Stomach (tissue), 9 donors: ENCODE data around the gene TULP3. TPM values are rescaled to one million over a fixed set of nuclear protein-coding genes. Genes with fewer than 3 reads are reported as not detected.
A peak's percentile ranks its signal among the peaks of the same experiment; 100 is the strongest.

Experiments used
- DNase-seq, 2 donors: peaks; one replicate each; pipeline versions ENCODE4 v3.0.0 to v3.0.0-alpha.2; 2013 to 2019
- H3K27ac ChIP-seq, 5 donors: fragments of 200-600 bp in 4 of 5; sonication (generic) in 4 of 5; one replicate each; pipeline ENCODE4 v1.5.1; 2013 to 2019; ENCODE audit warnings: mild to moderate bottlenecking in 1 of 5, moderate library complexity in 1 of 5
- H3K27me3 ChIP-seq, 3 donors: fragments of 200-600 bp; sonication (generic); one replicate each; pipeline ENCODE4 v1.5.1; 2017 to 2019; ENCODE audit warnings: mixed run types in 1 of 3
- H3K36me3 ChIP-seq, 4 donors: fragments of 200-600 bp; sonication (generic); 1 replicate in 3 of 4; 2 replicates in 1 of 4; pipeline ENCODE4 v1.5.1; 2016 to 2019
- H3K4me1 ChIP-seq, 4 donors: fragments of 200-600 bp; sonication (generic); one replicate each; pipeline ENCODE4 v1.5.1; 2016 to 2019
- H3K4me3 ChIP-seq, 4 donors: fragments of 200-600 bp; sonication (generic) in 3 of 4; one replicate each; pipeline ENCODE4 v1.5.1; 2016 to 2019; ENCODE audit warnings: mild to moderate bottlenecking in 1 of 4
- H3K9me3 ChIP-seq, 4 donors: fragments of 200-600 bp; sonication (generic); one replicate each; pipeline ENCODE4 v1.5.1; 2016 to 2019
- CTCF ChIP-seq, 7 experiments: fragments of 450-650 bp in 4 of 7; fragments of 200-600 bp in 3 of 7; sonication (generic) in 3 of 7; IDR thresholded peaks; one replicate each; pipeline ENCODE4 v1.5.1; 2016 to 2019; ENCODE audit warnings: antibody characterized with exemption in 7 of 7, control low read depth in 2 of 7, mild to moderate bottlenecking in 1 of 7
- EP300 ChIP-seq: sonication (generic); formaldehyde crosslinking; IDR thresholded peaks from one replicate; pipeline ENCODE4 v1.6.1; 2017; ENCODE audit warnings: antibody characterized with exemption
- POLR2A ChIP-seq, 4 donors: fragments of 450-650 bp; IDR thresholded peaks; one replicate each; pipeline ENCODE4 v1.6.1; 2016; ENCODE audit warnings: antibody characterized with exemption in 4 of 4, control low read depth in 2 of 4, mild to moderate bottlenecking in 1 of 4, moderate library complexity in 1 of 4
- POLR2AphosphoS5 ChIP-seq, 3 donors: sonication (generic); formaldehyde crosslinking; IDR thresholded peaks; one replicate each; pipeline ENCODE4 v1.6.1; 2016; ENCODE audit warnings: antibody characterized with exemption in 3 of 3
- WGBS, 5 donors: extraction: QIAGEN DNeasy Blood & Tissue Kit in 3 of 5; methylation state at CpG; one replicate each; pipeline versions ENCODE4 v1.1.5 to v1.1.7; 2013 to 2018; 5-methylcytosine and 5-hydroxymethylcytosine counted together
- intact Hi-C: fragments of 100-400 bp; cut with DNase I; formaldehyde crosslinking; loops from one replicate; pipeline ENCODE4 v1.15.1; 2023; ENCODE audit warnings: low total_unique reads
- polyA plus RNA-seq, 3 donors: library from polyadenylated mRNA; stranded (reverse); fragments of 200-250 nt; gene quantifications; one replicate each; pipeline ENCODE4 v1.2.3, GENCODE V29; 2013
- total RNA-seq, 5 donors: library from RNA; depleted of rRNA; stranded (reverse); fragments of >200 nt; gene quantifications; one replicate each; pipeline versions ENCODE4 v1.1.0 to v1.2.3, GENCODE V29; 2014 to 2016
- donor health status: healthy with polysubstance abuse.
- donor health status: Bipolar disorder and iron deficiency.
- donor health status: healthy.

TULP3 gene
- total and polyA plus RNA-seq, 8 donors, result 9.2 to 73.5 (median 20.1) TPM

- peaks cover 0 to 30% (median 14%) of the 10 kb centered on the region in 4 donors for H3K36me3 ChIP-seq
- DNase-seq, result peak in 1 of 2 donors; percentile 71
- intact Hi-C loops, result loop anchor here (10.0 kb wide), 2 partner anchors 90 to 180 kb away; no protein-coding TSS in a partner anchor
- H3K9me3 ChIP-seq, result no peaks in the 10 kb centered on the region
- H3K4me3 ChIP-seq, result no peak overlapping the region
- no peak for TF ChIP-seq EP300
- TF ChIP-seq CTCF (IDR thresholded peaks at IDR 0.05), result no peak
- no peak for TF ChIP-seq POLR2A (IDR thresholded peaks at IDR 0.05)
- TF ChIP-seq POLR2AphosphoS5 (IDR thresholded peaks at IDR 0.05), result no peak
- peaks cover 0 to 5% (median 0%) of the 10 kb centered on the region in 4 donors for H3K4me1 ChIP-seq
- 74 to 87% (median 86%) methylated on average over 24 to 25 of the region's 25 CpGs for WGBS, 5 donors
- H3K27me3 ChIP-seq, result no peaks in the 10 kb centered on the region
- no peak overlapping the region for H3K27ac ChIP-seq
Observed at GRCh38 chr12:2854669-2855453, 35.8 kb upstream of the TULP3 start.

DNA sequence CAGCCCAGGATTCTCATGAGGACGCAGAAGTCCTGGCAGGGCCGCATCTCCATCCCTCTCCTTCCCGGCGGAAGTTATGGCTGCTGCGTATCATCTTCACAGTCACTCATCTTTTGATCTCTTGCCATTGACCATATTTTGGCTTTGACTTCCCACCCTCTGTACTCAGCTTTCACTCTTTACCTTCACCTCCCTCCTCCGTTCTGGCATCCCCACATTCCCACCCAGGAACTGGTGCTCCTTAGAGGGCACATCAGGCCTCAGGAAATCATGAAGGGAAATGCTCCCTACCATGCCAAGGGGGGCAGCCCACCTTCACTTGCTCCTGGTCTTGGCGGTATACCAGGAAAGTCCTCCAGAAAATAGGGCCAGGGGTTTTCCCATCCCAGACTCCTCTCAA is 35.1 kb upstream of the TULP3 start:
- intact Hi-C loops, result loop anchor here (10.0 kb wide), 2 partner anchors 89 to 179 kb away; no protein-coding TSS in a partner anchor
- TF ChIP-seq EP300, result no peak
- TF ChIP-seq POLR2AphosphoS5 (IDR thresholded peaks at IDR 0.05), result no peak
- TF ChIP-seq CTCF (IDR thresholded peaks at IDR 0.05), result no peak
- TF ChIP-seq POLR2A (IDR thresholded peaks at IDR 0.05), result no peak
- Histone ChIP-seq H3K27ac (no peak overlapping the region), H3K27me3 (no peaks in the 10 kb centered on the region), H3K36me3 (peaks cover 0 to 37% (median 14%) of the 10 kb centered on the region in 4 donors), H3K4me3 (no peak overlapping the region), H3K9me3 (no peaks in the 10 kb centered on the region), H3K4me1 (no peaks in the 10 kb centered on the region)
- no peak for DNase-seq
- WGBS, 5 donors, result 86 to 99% (median 93%) methylated on average over 7 of the region's 7 CpGs

DNA sequence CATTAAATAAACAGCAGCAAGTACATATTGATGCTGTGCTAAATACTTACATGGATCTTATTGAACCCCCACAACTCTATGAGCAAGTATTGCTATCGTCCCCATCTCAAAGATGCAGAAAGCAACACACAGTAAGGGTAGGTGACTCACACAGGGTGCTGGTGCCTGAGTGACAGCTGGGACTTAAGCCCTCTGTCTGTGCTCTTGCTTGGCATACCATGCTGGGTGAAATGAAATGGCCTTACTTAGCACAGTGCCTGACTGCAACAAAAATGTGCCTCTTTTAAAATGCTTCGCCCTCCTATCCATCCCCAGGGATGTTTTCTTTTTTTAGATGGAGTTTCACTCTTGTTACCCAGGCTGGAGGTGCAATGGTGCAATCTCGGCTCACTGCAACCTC is 34.6 kb upstream of the TULP3 start:
- no peaks in the 10 kb centered on the region for H3K27me3 ChIP-seq
- TF ChIP-seq POLR2A (IDR thresholded peaks at IDR 0.05), result no peak
- TF ChIP-seq CTCF (IDR thresholded peaks at IDR 0.05), result no peak
- TF ChIP-seq POLR2AphosphoS5 (IDR thresholded peaks at IDR 0.05), result no peak
- no peak for TF ChIP-seq EP300
- peaks cover 0 to 41% (median 14%) of the 10 kb centered on the region in 4 donors for H3K36me3 ChIP-seq
- H3K27ac ChIP-seq, result no peak overlapping the region
- DNase-seq, result no peak
- no peaks in the 10 kb centered on the region for H3K9me3 ChIP-seq
- 80 to 92% (median 89%) methylated on average over 3 of the region's 3 CpGs for WGBS, 5 donors
- H3K4me1 ChIP-seq, result no peaks in the 10 kb centered on the region
- intact Hi-C loops, result loop anchor here (10.0 kb wide), 2 partner anchors 89 to 179 kb away; no protein-coding TSS in a partner anchor
- no peak overlapping the region for H3K4me3 ChIP-seq

- H3K4me3 ChIP-seq, result no peak within 1 kb of the TSS
- no peaks in the 10 kb centered on the region for H3K4me1 ChIP-seq
- no peaks in the 10 kb centered on the region for H3K9me3 ChIP-seq
- WGBS, 5 donors, result 83 to 100% (median 87%) methylated on average over 3 of the region's 3 CpGs
- TF ChIP-seq EP300 (no peak), CTCF (IDR thresholded peaks at IDR 0.05) (no peak), POLR2AphosphoS5 (IDR thresholded peaks at IDR 0.05) (no peak), POLR2A (IDR thresholded peaks at IDR 0.05) (no peak)
- intact Hi-C loops, result loop anchor here (10.0 kb wide), 2 partner anchors 88 to 178 kb away; no protein-coding TSS in a partner anchor
- H3K36me3 ChIP-seq, result peaks cover 0 to 41% (median 14%) of the 10 kb centered on the region in 4 donors
- H3K27me3 ChIP-seq, result no peaks in the 10 kb centered on the region
- H3K27ac ChIP-seq, result no peak within 1 kb of the TSS
- DNase-seq, result no peak
Observed at GRCh38 chr12:2857021-2857431, 33.7 kb upstream of the TULP3 start, which contains the start of gene TEX52. TEX52 (minus strand) TSS chr12:2857039; CDS start chr12:2857026, 13 bp downstream.
